H1 (cell line): ENCODE measurements around the gene CREBBP. TPM values are rescaled to one million over a fixed set of nuclear protein-coding genes. Genes with fewer than 3 reads are reported as not detected.

ENCODE experiments used
- CTCF ChIA-PET: fragments of 300-600 bp; sonication (Branson Sonifier 250); formaldehyde crosslinking; loops from one replicate; lab custom pipeline; 2021; ENCODE audit not compliant: partially characterized antibody; lab: Charles Lee
- POLR2A ChIA-PET: fragments of 300-600 bp; sonication (Branson Sonifier 250); formaldehyde crosslinking; loops from one replicate; lab custom pipeline; 2021; ENCODE audit warnings: inconsistent platforms; ENCODE audit not compliant: partially characterized antibody; lab: Charles Lee
- DNase-seq, 2 experiments: peaks; one replicate each; pipeline versions ENCODE4 v3.0.0 to v3.0.0-alpha.2; 2010 to 2022; ENCODE audit warnings: low spot score in 2 of 2, low read depth in 1 of 2, mixed read lengths in 1 of 2
- FAIRE-seq: peaks from 2 replicates; lab custom pipeline; 2011; peaks lifted over from hg19 to GRCh38; lab: Jason Lieb, UNC
- H2AFZ ChIP-seq: 2 replicates; pipeline ENCODE4 v1.8.1; 2012; ENCODE audit warnings: low read length, inconsistent platforms
- H2AK5ac ChIP-seq: 2 replicates; pipeline ENCODE4 v1.6.1; 2013; ENCODE audit warnings: low read depth, low read length
- H2BK120ac ChIP-seq: replicated peaks from 2 replicates; pipeline ENCODE3; 2013; ENCODE audit warnings: low read depth, low read length, inconsistent platforms
- H2BK12ac ChIP-seq: 2 replicates; pipeline ENCODE4 v1.6.1; 2013; ENCODE audit warnings: low read depth, low read length
- H2BK15ac ChIP-seq: 2 replicates; pipeline ENCODE4 v1.6.1; 2013; ENCODE audit warnings: low read length
- H2BK20ac ChIP-seq: 2 replicates; pipeline ENCODE4 v1.6.1; 2013; ENCODE audit warnings: low read length
- H2BK5ac ChIP-seq: 2 replicates; pipeline ENCODE4 v1.6.1; 2013; ENCODE audit warnings: low read depth, low read length
- H3K14ac ChIP-seq: 2 replicates; pipeline ENCODE4 v1.6.1; 2013; ENCODE audit warnings: inconsistent platforms; ENCODE audit not compliant: insufficient read length
- H3K18ac ChIP-seq: 2 replicates; pipeline ENCODE4 v1.6.1; 2013; ENCODE audit warnings: low read length; ENCODE audit errors: extremely low read depth
- H3K23ac ChIP-seq: 2 replicates; pipeline ENCODE4 v1.6.1; 2013; ENCODE audit warnings: inconsistent platforms; ENCODE audit not compliant: insufficient read length
- H3K23me2 ChIP-seq: 2 replicates; pipeline ENCODE4 v1.6.1; 2013; ENCODE audit warnings: low read depth, low read length
- H3K27ac ChIP-seq: 2 replicates; pipeline ENCODE4 v1.6.1; 2011; ENCODE audit warnings: low read depth, low read length, inconsistent platforms
- H3K27me3 ChIP-seq, 4 experiments: replicated peaks in 1 of 4; 1 replicate in 1 of 4; 2 replicates in 3 of 4; pipeline versions ENCODE4 v1.6.1 to v1.8.1; 2011 to 2013; ENCODE audit warnings: low read length in 3 of 4, mild to moderate bottlenecking in 3 of 4, inconsistent platforms in 2 of 4, mixed read lengths in 2 of 4, moderate library complexity in 1 of 4; ENCODE audit not compliant: control insufficient read depth in 3 of 4, insufficient read depth in 3 of 4; ENCODE audit errors: extremely low read depth in 1 of 4
- H3K36me3 ChIP-seq, 4 experiments: 2 replicates each; pipeline versions ENCODE4 v1.6.1 to v1.8.1; 2011 to 2013; ENCODE audit warnings: mild to moderate bottlenecking in 4 of 4, low read length in 3 of 4, moderate library complexity in 2 of 4, control low read depth in 1 of 4, inconsistent platforms in 1 of 4; ENCODE audit not compliant: insufficient read depth in 4 of 4, control insufficient read depth in 2 of 4
- H3K4ac ChIP-seq: replicated peaks from 2 replicates; pipeline ENCODE3; 2013; ENCODE audit warnings: low read length, low read depth, mixed read lengths, inconsistent platforms; ENCODE audit not compliant: insufficient read length
- H3K4me1 ChIP-seq, 4 experiments: replicated peaks in 1 of 4; 1 replicate in 1 of 4; 2 replicates in 3 of 4; pipeline versions ENCODE4 v1.6.1 to v1.8.1; 2011 to 2013; ENCODE audit warnings: low read length in 3 of 4, inconsistent platforms in 2 of 4, mixed read lengths in 1 of 4; ENCODE audit not compliant: insufficient read depth in 4 of 4, control insufficient read depth in 3 of 4
- H3K4me2 ChIP-seq, 2 experiments: 2 replicates each; pipeline versions ENCODE4 v1.6.1 to v1.8.1; 2011 to 2013; ENCODE audit warnings: low read depth in 2 of 2, low read length in 2 of 2, control low read depth in 1 of 2, inconsistent platforms in 1 of 2, mild to moderate bottlenecking in 1 of 2; ENCODE audit not compliant: insufficient read depth in 1 of 2
- H3K4me3 ChIP-seq, 4 experiments: fragments of 200-600, 300-600 bp in 1 of 4; sonication (generic), shearing (Covaris generic), sonication (Bioruptor Twin) in 1 of 4; 2 replicates each; pipeline versions ENCODE4 v1.5.1 to v1.8.1; 2011 to 2016; ENCODE audit warnings: low read length in 4 of 4, low read depth in 3 of 4, control low read depth in 2 of 4, inconsistent platforms in 2 of 4, mild to moderate bottlenecking in 2 of 4, mixed read lengths in 1 of 4, moderate library complexity in 1 of 4; ENCODE audit not compliant: insufficient read depth in 2 of 4; ENCODE audit errors: extremely low read depth in 1 of 4
- H3K56ac ChIP-seq: replicated peaks from 2 replicates; pipeline ENCODE3; 2013; ENCODE audit warnings: low read depth, mild to moderate bottlenecking, mixed read lengths, low read length, inconsistent platforms; ENCODE audit not compliant: insufficient read length
- H3K79me1 ChIP-seq: 2 replicates; pipeline ENCODE4 v1.6.1; 2013; ENCODE audit warnings: low read depth, low read length, control low read depth
- H3K79me2 ChIP-seq, 2 experiments: 2 replicates each; pipeline versions ENCODE4 v1.6.1 to v1.8.1; 2012 to 2013; ENCODE audit warnings: low read length in 2 of 2, mild to moderate bottlenecking in 2 of 2, inconsistent platforms in 1 of 2; ENCODE audit not compliant: insufficient read depth in 2 of 2, control insufficient read depth in 1 of 2
- H3K9ac ChIP-seq, 4 experiments: replicated peaks in 1 of 4; 1 replicate in 1 of 4; 2 replicates in 3 of 4; pipeline versions ENCODE4 v1.6.1 to v1.8.1; 2011 to 2013; ENCODE audit warnings: low read depth in 3 of 4, low read length in 3 of 4, control low read depth in 2 of 4, mild to moderate bottlenecking in 2 of 4, moderate library complexity in 2 of 4, inconsistent platforms in 1 of 4; ENCODE audit errors: extremely low read depth in 1 of 4
- H3K9me3 ChIP-seq, 2 experiments: 2 replicates each; pipeline versions ENCODE4 v1.6.1 to v1.8.1; 2012 to 2013; ENCODE audit warnings: mild to moderate bottlenecking in 2 of 2, moderate library complexity in 2 of 2, control low read depth in 1 of 2, inconsistent platforms in 1 of 2, low read depth in 1 of 2, low read length in 1 of 2, mixed read lengths in 1 of 2; ENCODE audit not compliant: insufficient read depth in 2 of 2
- H4K20me1 ChIP-seq, 2 experiments: replicated peaks in 1 of 2; 2 replicates each; pipeline versions ENCODE3 to v1.8.1; 2011 to 2013; ENCODE audit warnings: inconsistent platforms in 2 of 2, low read length in 2 of 2, mild to moderate bottlenecking in 1 of 2; ENCODE audit not compliant: insufficient read depth in 2 of 2, control insufficient read depth in 1 of 2
- H4K5ac ChIP-seq: 2 replicates; pipeline ENCODE4 v1.6.1; 2013; ENCODE audit warnings: low read length, low read depth, mixed read lengths, inconsistent platforms; ENCODE audit not compliant: insufficient read length
- H4K8ac ChIP-seq: 2 replicates; pipeline ENCODE4 v1.8.0; 2013; ENCODE audit warnings: mild to moderate bottlenecking, moderate library complexity, low read length, inconsistent platforms; ENCODE audit not compliant: insufficient read depth; ENCODE audit errors: extremely low read depth
- H4K91ac ChIP-seq: replicated peaks from 2 replicates; pipeline ENCODE3; 2013; ENCODE audit warnings: low read length, mixed read lengths, inconsistent platforms; ENCODE audit not compliant: insufficient read length
- BRCA1 ChIP-seq: IDR thresholded peaks from 2 replicates; pipeline ENCODE4 v1.6.1; 2012; ENCODE audit warnings: low read depth, low read length, improper control_type of control experiment
- CBX5 ChIP-seq: fragments of 300-800, 300-1000 bp; sonication (generic); IDR thresholded peaks from 2 replicates; pipeline ENCODE4 v1.7.1; 2016; ENCODE audit warnings: antibody characterized with exemption, low read length, low read depth
- CBX8 ChIP-seq: fragments of 300-800, 300-1000 bp; sonication (generic); IDR thresholded peaks from 2 replicates; pipeline ENCODE4 v1.7.1; 2016; ENCODE audit warnings: low read depth, low read length, borderline replicate concordance
- CREB1 ChIP-seq: IDR thresholded peaks from 2 replicates; pipeline ENCODE4 v1.6.1; 2012; ENCODE audit warnings: inconsistent platforms
- EP300 ChIP-seq, 2 experiments: IDR thresholded peaks; 1 replicate in 1 of 2; 2 replicates in 1 of 2; pipeline ENCODE4 v1.6.1; 2011 to 2012; ENCODE audit warnings: low read depth in 2 of 2, low read length in 2 of 2, mild to moderate bottlenecking in 2 of 2, borderline replicate concordance in 1 of 2, inconsistent platforms in 1 of 2, moderate library complexity in 1 of 2
- KDM1A ChIP-seq: fragments of 200-600, 300-600 bp; sonication (generic); IDR thresholded peaks from 2 replicates; pipeline ENCODE4 v1.7.1; 2016; ENCODE audit warnings: mild to moderate bottlenecking, low read length, borderline replicate concordance
- POU5F1 ChIP-seq: IDR thresholded peaks from 2 replicates; pipeline ENCODE4 v1.6.1; 2011; ENCODE audit warnings: low read depth, mild to moderate bottlenecking, low read length, moderate library complexity
- RNF2 ChIP-seq: fragments of 200-900, 300-1000 bp; sonication (generic); IDR thresholded peaks from 2 replicates; pipeline ENCODE4 v1.7.1; 2016; ENCODE audit warnings: borderline replicate concordance, low read depth, mild to moderate bottlenecking, antibody characterized with exemption, low read length; ENCODE audit not compliant: poor library complexity, severe bottlenecking; ENCODE audit errors: missing control alignments
- SAP30 ChIP-seq: fragments of 300-600 bp; sonication (generic); IDR thresholded peaks from 2 replicates; pipeline ENCODE4 v1.7.1; 2012; ENCODE audit warnings: low read length, moderate library complexity, mild to moderate bottlenecking, inconsistent platforms; ENCODE audit not compliant: insufficient read depth, insufficient replicate concordance
- SUZ12 ChIP-seq: fragments of 200-600 bp; sonication (generic); IDR thresholded peaks from 2 replicates; pipeline ENCODE4 v1.6.1; 2012; ENCODE audit warnings: mild to moderate bottlenecking, inconsistent platforms, low read length, moderate library complexity, mixed read lengths
- TBP ChIP-seq: IDR thresholded peaks from 2 replicates; pipeline ENCODE4 v1.6.1; 2011; ENCODE audit warnings: low read depth, low read length, improper control_type of control experiment
- WGBS, 2 experiments: shearing (Covaris generic) in 1 of 2; methylation state at CpG; one replicate each; pipeline versions ENCODE4 v1.1.6 to v1.1.7; 2013 to 2015; ENCODE audit warnings: low lambda C conversion rate in 2 of 2, mixed read lengths in 2 of 2, inconsistent platforms in 1 of 2, low coverage in 1 of 2, missing lambda C conversion rate in 1 of 2; ENCODE audit not compliant: insufficient replicate concordance in 2 of 2, insufficient coverage in 1 of 2, insufficient read length in 1 of 2; ENCODE audit errors: extremely low coverage in 1 of 2, missing lambda C conversion rate in 1 of 2; 5-methylcytosine and 5-hydroxymethylcytosine counted together
- polyA plus RNA-seq, 7 experiments: library from polyadenylated mRNA; depleted of rRNA in 3 of 7; stranded (reverse) in 5 of 7; unstranded in 2 of 7; fragments of >200 nt in 5 of 7; fragments of 200-250 nt in 2 of 7; gene quantifications; 1 replicate in 5 of 7; 2 replicates in 1 of 7; 4 replicates in 1 of 7; pipeline versions ENCODE4 v1.2.1 to v1.2.3, GENCODE V29; 2011 to 2013; ENCODE audit warnings: missing spikeins in 2 of 7, mixed read lengths in 2 of 7
- total RNA-seq: library from RNA; stranded (reverse); fragmentation: NEBNext Ultra II Directional; extraction: Animal tissue kit (Norgen Biotek cat#: 25700); gene quantifications from 2 replicates; pipeline ENCODE4 v1.2.1, GENCODE V29; 2021
- TF ChIP-seq, protein P1 (sequence below): IDR thresholded peaks from 2 replicates; pipeline ENCODE4 v1.6.1; 2012; ENCODE audit warnings: inconsistent platforms

The CREBBP gene
- total and polyA plus RNA-seq, 2 of the 8 experiments (the other 6 are each of a cell fraction or from before 2014, with no cell fraction given), result 10.0 to 60.1 TPM

DNA sequence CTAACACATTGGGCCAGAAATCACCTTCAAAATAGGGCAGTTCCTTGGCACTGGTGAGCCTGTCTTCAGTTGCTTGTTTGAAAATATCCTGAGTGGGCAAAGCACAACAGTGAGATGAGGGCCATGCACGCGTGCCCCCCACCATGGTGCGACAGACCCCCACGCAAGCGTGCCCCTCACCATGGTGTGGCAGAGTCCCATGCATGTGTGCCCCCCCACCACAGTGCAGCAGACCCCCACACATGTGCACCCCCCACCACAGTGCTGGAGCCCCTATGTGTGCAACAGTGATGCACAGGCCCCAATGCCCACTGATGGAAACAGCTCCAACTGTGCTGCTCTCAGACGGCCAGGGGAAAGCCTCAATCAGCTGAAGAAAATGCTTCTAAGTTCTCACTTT lies 144.4 kb downstream of the CREBBP start:
- 93% methylated on average over 6 of the region's 6 CpGs; no CpG with 5 or more reads in 1 of the 2 experiments for WGBS, 2 experiments
- Histone ChIP-seq H2BK15ac (no peak overlapping the region), H4K5ac (no peak overlapping the region), H4K8ac (no peak overlapping the region), H2BK5ac (no peak overlapping the region), H3K18ac (no peak overlapping the region), H2BK12ac (no peak overlapping the region), H3K4me3 (no peak overlapping the region), H4K91ac (no peak overlapping the region), H3K14ac (no peak overlapping the region), H2BK20ac (no peak overlapping the region), H3K23me2 (no peaks in the 10 kb centered on the region), H3K79me1 (no peaks in the 10 kb centered on the region; the same call in 1 of the 2 replicates), H2AK5ac (no peak overlapping the region), H2BK120ac (no peak overlapping the region), H3K56ac (no peak overlapping the region), H3K23ac (no peak overlapping the region), H3K4me2 (no peak overlapping the region), H3K36me3 (peaks cover 21 to 58% (median 50%) of the 10 kb centered on the region in 4 experiments; a peak in 7 of 8 replicates), H3K4me1 (no peaks in the 10 kb centered on the region; a peak in 1 of 7 replicates), H3K27ac (no peak overlapping the region), H3K9ac (no peak overlapping the region), H3K9me3 (no peaks in the 10 kb centered on the region), H3K4ac (no peak overlapping the region), H4K20me1 (peaks cover 0 to 1% of the 10 kb centered on the region in 2 experiments), H2AFZ (no peak overlapping the region), H3K79me2 (no peaks in the 10 kb centered on the region), H3K27me3 (no peaks in the 10 kb centered on the region)
- ChIA-PET CTCF (no interaction called here), POLR2A (no interaction called here)
- TF ChIP-seq KDM1A (no peak), CBX8 (no peak), POU5F1 (no peak), EP300 (IDR thresholded peaks at IDR 0.05; ENCODE audit: borderline replicate concordance in 1 of 2, low read depth in 2 of 2, low read length in 2 of 2) (no peak), TBP (no peak), RNF2 (no peak), CBX5 (no peak), BRCA1 (no peak), SAP30 (no peak), SUZ12 (no peak), CREB1 (no peak)
- TF ChIP-seq, protein P1, sequence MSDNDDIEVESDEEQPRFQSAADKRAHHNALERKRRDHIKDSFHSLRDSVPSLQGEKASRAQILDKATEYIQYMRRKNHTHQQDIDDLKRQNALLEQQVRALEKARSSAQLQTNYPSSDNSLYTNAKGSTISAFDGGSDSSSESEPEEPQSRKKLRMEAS, result no peak
- DNase-seq (no peak), FAIRE-seq (no peak)
